HCT116 (cell line): ENCODE measurements around the gene SEZ6. TPM values are rescaled to one million over a fixed set of nuclear protein-coding genes. Genes with fewer than 3 reads are reported as not detected.

ENCODE experiments used
- ATAC-seq: fragments of 200-7000 bp; cut with Tn5 transposase; 2 replicates; pipeline ENCODE4 v1.9.1; 2020; ENCODE audit warnings: mild to moderate bottlenecking, moderate library complexity
- BruUV-seq: library from RNA; stranded (reverse); fragments of 400-500 nt; replicated peaks from 2 replicates; lab custom pipeline; 2021; lab: Mats Ljungman, UMichigan
- CTCF ChIA-PET: fragments of 300-600 bp; sonication (Branson Sonifier 250); formaldehyde crosslinking; loops from one replicate; lab custom pipeline; 2021; ENCODE audit warnings: antibody characterized with exemption; lab: Charles Lee
- POLR2A ChIA-PET: fragments of 300-600, 350-600 bp; sonication (Branson Sonifier 250); formaldehyde crosslinking; loops from one replicate; lab custom pipeline; 2021; ENCODE audit warnings: antibody characterized with exemption; lab: Charles Lee
- RAD21 ChIA-PET, 2 experiments: fragments of 300-600 bp; sonication (Branson Sonifier 250); formaldehyde crosslinking; loops; one replicate each; lab custom pipeline; 2023; ENCODE audit warnings: low total read pairs in 2 of 2; ENCODE audit not compliant: uncharacterized antibody in 2 of 2, unreplicated experiment in 2 of 2, low non-redundant PET in 1 of 2; lab: Charles Lee
- DNase-seq: peaks from one replicate; pipeline ENCODE4 v3.0.0-alpha.2; 2010; ENCODE audit warnings: low read depth, low spot score
- H2AFZ ChIP-seq: fragments of 200-600 bp; shearing (Covaris generic), sonication (generic); 2 replicates; pipeline ENCODE4 v1.6.1; 2017; ENCODE audit warnings: low read depth, mixed run types, mixed read lengths, antibody characterized with exemption, low read length; ENCODE audit not compliant: poor library complexity, severe bottlenecking
- H3K27ac ChIP-seq: 2 replicates; pipeline ENCODE4 v1.5.1; 2012; ENCODE audit warnings: low read depth, low read length
- H3K27me3 ChIP-seq: fragments of 200-600 bp; sonication (generic); 2 replicates; pipeline ENCODE4 v1.6.1; 2016; ENCODE audit warnings: mixed run types, low read length, mixed read lengths; ENCODE audit not compliant: insufficient read depth
- H3K36me3 ChIP-seq, 2 experiments: fragments of 200-500 bp in 1 of 2; fragments of 200-600 bp in 1 of 2; sonication (Bioruptor generic) in 1 of 2; sonication (generic) in 1 of 2; 2 replicates each; pipeline versions ENCODE4 v1.5.1 to v1.6.1; 2014 to 2016; ENCODE audit warnings: low read length in 2 of 2, inconsistent platforms in 1 of 2, mixed read lengths in 1 of 2, mixed run types in 1 of 2; ENCODE audit not compliant: insufficient read depth in 2 of 2, control insufficient read depth in 1 of 2
- H3K4me1 ChIP-seq, 2 experiments: fragments of 200-600 bp in 1 of 2; sonication (generic) in 1 of 2; 2 replicates each; pipeline versions ENCODE4 v1.5.1 to v1.6.1; 2012 to 2017; ENCODE audit warnings: low read length in 2 of 2, inconsistent platforms in 1 of 2, mild to moderate bottlenecking in 1 of 2, mixed read lengths in 1 of 2, mixed run types in 1 of 2, moderate library complexity in 1 of 2; ENCODE audit not compliant: insufficient read depth in 2 of 2, control insufficient read depth in 1 of 2
- H3K4me2 ChIP-seq: fragments of 200-600 bp; sonication (generic); 2 replicates; pipeline ENCODE4 v1.6.1; 2017; ENCODE audit warnings: mixed run types, low read length, mixed read lengths
- H3K4me3 ChIP-seq, 2 experiments: fragments of 200-600 bp in 1 of 2; sonication (generic) in 1 of 2; replicated peaks in 1 of 2; 2 replicates each; pipeline ENCODE4 v1.5.1; 2011 to 2016; ENCODE audit warnings: low read length in 2 of 2, control low read depth in 1 of 2, low read depth in 1 of 2, mild to moderate bottlenecking in 1 of 2, mixed read lengths in 1 of 2, mixed run types in 1 of 2
- H3K79me2 ChIP-seq: fragments of 200-600 bp; sonication (generic); 2 replicates; pipeline ENCODE4 v1.6.1; 2017; ENCODE audit warnings: mild to moderate bottlenecking, mixed run types, low read length, moderate library complexity, mixed read lengths; ENCODE audit not compliant: insufficient read depth
- H3K9ac ChIP-seq: fragments of 200-600 bp; sonication (generic); 2 replicates; pipeline ENCODE4 v1.6.1; 2016; ENCODE audit warnings: low read length, mixed read lengths
- H3K9me2 ChIP-seq: fragments of 200-600 bp; sonication (generic), shearing (Covaris generic); 2 replicates; pipeline ENCODE4 v1.6.1; 2017; ENCODE audit warnings: mixed run types, mild to moderate bottlenecking, moderate library complexity; ENCODE audit not compliant: insufficient read depth
- H3K9me3 ChIP-seq, 2 experiments: fragments of 200-500 bp in 1 of 2; fragments of 200-600 bp in 1 of 2; sonication (Bioruptor generic) in 1 of 2; sonication (generic) in 1 of 2; 2 replicates each; pipeline ENCODE4 v1.6.1; 2014 to 2017; ENCODE audit warnings: low read length in 2 of 2, mixed read lengths in 2 of 2, inconsistent platforms in 1 of 2, low read depth in 1 of 2, mild to moderate bottlenecking in 1 of 2, mixed run types in 1 of 2, moderate library complexity in 1 of 2; ENCODE audit not compliant: control insufficient read depth in 1 of 2, insufficient read depth in 1 of 2
- H4K20me1 ChIP-seq: fragments of 200-600 bp; sonication (generic), shearing (Covaris generic); 2 replicates; pipeline ENCODE4 v1.6.1; 2017; ENCODE audit warnings: mixed run types, mild to moderate bottlenecking, moderate library complexity; ENCODE audit not compliant: insufficient read depth
- CBX3 ChIP-seq: IDR thresholded peaks from 2 replicates; pipeline ENCODE4 v1.6.1; 2012; ENCODE audit warnings: low read depth
- EGR1 ChIP-seq: IDR thresholded peaks from 2 replicates; pipeline ENCODE4 v1.6.1; 2012; ENCODE audit warnings: low read depth
- ELF1 ChIP-seq: IDR thresholded peaks from 2 replicates; pipeline ENCODE4 v1.6.1; 2012; ENCODE audit warnings: low read depth, borderline replicate concordance
- EZH2phosphoT487 ChIP-seq: fragments of 200-600 bp; IDR thresholded peaks from 2 replicates; pipeline ENCODE4 v1.6.1; 2018; ENCODE audit warnings: antibody characterized with exemption, borderline replicate concordance
- FOSL1 ChIP-seq: IDR thresholded peaks from 2 replicates; pipeline ENCODE4 v1.6.1; 2012; ENCODE audit warnings: low read depth
- JUND ChIP-seq: IDR thresholded peaks from 2 replicates; pipeline ENCODE4 v1.6.1; 2012
- POLR2A ChIP-seq: IDR thresholded peaks from 2 replicates; pipeline ENCODE4 v1.7.0; 2011; ENCODE audit warnings: borderline replicate concordance; ENCODE audit not compliant: insufficient read depth, insufficient read length; ENCODE audit errors: extremely low read depth
- POLR2AphosphoS5 ChIP-seq: IDR thresholded peaks from 2 replicates; pipeline ENCODE4 v1.6.1; 2011; ENCODE audit warnings: mild to moderate bottlenecking, low read depth, low read length, moderate library complexity
- RAD21 ChIP-seq: IDR thresholded peaks from 2 replicates; pipeline ENCODE4 v1.6.1; 2012; ENCODE audit warnings: low read depth, mild to moderate bottlenecking
- SP1 ChIP-seq: IDR thresholded peaks from 2 replicates; pipeline ENCODE4 v1.6.1; 2012; ENCODE audit warnings: low read depth
- TCF7L2 ChIP-seq: IDR thresholded peaks from 2 replicates; pipeline ENCODE4 v1.7.0; 2011; ENCODE audit warnings: borderline replicate concordance, inconsistent platforms; ENCODE audit not compliant: insufficient read depth, insufficient read length; ENCODE audit errors: extremely low read depth
- YY1 ChIP-seq: IDR thresholded peaks from 2 replicates; pipeline ENCODE4 v1.6.1; 2011; ENCODE audit warnings: low read length, low read depth, moderate library complexity, mild to moderate bottlenecking; ENCODE audit not compliant: insufficient replicate concordance; ENCODE audit errors: extremely low read depth
- ZFX ChIP-seq: fragments of 450-650 bp; IDR thresholded peaks from 2 replicates; pipeline ENCODE4 v1.6.1; 2017
- ZNF274 ChIP-seq: fragments of 200-500 bp; sonication (Bioruptor generic); IDR thresholded peaks from 2 replicates; pipeline ENCODE4 v1.6.1; 2014; ENCODE audit warnings: mild to moderate bottlenecking, low read depth, low read length, inconsistent platforms
- intact Hi-C: fragments of 100-400 bp; cut with micrococcal nuclease; formaldehyde crosslinking; loops from 2 replicates; pipeline ENCODE4 v1.10.0; 2022
- total RNA-seq: library from RNA; stranded (reverse); gene quantifications from one replicate; pipeline ENCODE4 v1.2.1, GENCODE V29; 2021; ENCODE audit not compliant: unreplicated experiment
- TF ChIP-seq, protein P1 (sequence below): IDR thresholded peaks from 2 replicates; pipeline ENCODE4 v1.6.1; 2011; ENCODE audit warnings: mild to moderate bottlenecking, low read length, moderate library complexity; ENCODE audit not compliant: insufficient replicate concordance; ENCODE audit errors: extremely low read depth
- TF ChIP-seq, protein P2 (sequence below): IDR thresholded peaks from 2 replicates; pipeline ENCODE4 v1.6.1; 2012
- TF ChIP-seq, protein P3 (sequence below): IDR thresholded peaks from 2 replicates; pipeline ENCODE4 v1.6.1; 2012
- TF ChIP-seq, protein P4 (sequence below), 3 experiments: fragments of 200-600 bp in 1 of 3; sonication (generic) in 1 of 3; IDR thresholded peaks in 2 of 3; conservative IDR thresholded peaks in 1 of 3; 2 replicates each; pipeline ENCODE4 v1.5.1; 2012 to 2017; ENCODE audit warnings: low read depth in 2 of 3, low read length in 2 of 3, antibody characterized with exemption in 1 of 3, borderline replicate concordance in 1 of 3, control low read depth in 1 of 3, mild to moderate bottlenecking in 1 of 3, mixed read lengths in 1 of 3, mixed run types in 1 of 3, moderate library complexity in 1 of 3; ENCODE audit not compliant: insufficient read depth in 1 of 3

The SEZ6 gene
- total RNA-seq, 1 experiment from 2014 or later: 0.22 TPM

GRCh38 chr17:29054835-29055234, 49.0 kb upstream of the SEZ6 start:
- Histone ChIP-seq H3K4me1 (no peaks in the 10 kb centered on the region), H3K9me3 (no peaks in the 10 kb centered on the region), H3K9me2 (no peaks in the 10 kb centered on the region), H3K79me2 (no peaks in the 10 kb centered on the region), H3K27me3 (no peaks in the 10 kb centered on the region), H3K4me3 (no peak overlapping the region), H3K36me3 (no peaks in the 10 kb centered on the region), H4K20me1 (no peaks in the 10 kb centered on the region), H3K9ac (no peak overlapping the region), H2AFZ (no peak overlapping the region), H3K4me2 (no peak overlapping the region), H3K27ac (no peak overlapping the region)
- DNase-seq (no peak), ATAC-seq (no peak)
- TF ChIP-seq EGR1 (no peak), ELF1 (no peak), POLR2AphosphoS5 (no peak), SP1 (no peak), EZH2phosphoT487 (no peak), JUND (no peak), CBX3 (no peak), ZNF274 (no peak), POLR2A (no peak), ZFX (no peak), TCF7L2 (no peak), FOSL1 (no peak), RAD21 (no peak), YY1 (no peak)
- TF ChIP-seq, protein P1, sequence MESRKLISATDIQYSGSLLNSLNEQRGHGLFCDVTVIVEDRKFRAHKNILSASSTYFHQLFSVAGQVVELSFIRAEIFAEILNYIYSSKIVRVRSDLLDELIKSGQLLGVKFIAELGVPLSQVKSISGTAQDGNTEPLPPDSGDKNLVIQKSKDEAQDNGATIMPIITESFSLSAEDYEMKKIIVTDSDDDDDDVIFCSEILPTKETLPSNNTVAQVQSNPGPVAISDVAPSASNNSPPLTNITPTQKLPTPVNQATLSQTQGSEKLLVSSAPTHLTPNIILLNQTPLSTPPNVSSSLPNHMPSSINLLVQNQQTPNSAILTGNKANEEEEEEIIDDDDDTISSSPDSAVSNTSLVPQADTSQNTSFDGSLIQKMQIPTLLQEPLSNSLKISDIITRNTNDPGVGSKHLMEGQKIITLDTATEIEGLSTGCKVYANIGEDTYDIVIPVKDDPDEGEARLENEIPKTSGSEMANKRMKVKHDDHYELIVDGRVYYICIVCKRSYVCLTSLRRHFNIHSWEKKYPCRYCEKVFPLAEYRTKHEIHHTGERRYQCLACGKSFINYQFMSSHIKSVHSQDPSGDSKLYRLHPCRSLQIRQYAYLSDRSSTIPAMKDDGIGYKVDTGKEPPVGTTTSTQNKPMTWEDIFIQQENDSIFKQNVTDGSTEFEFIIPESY: no peak
- TF ChIP-seq, protein P2, sequence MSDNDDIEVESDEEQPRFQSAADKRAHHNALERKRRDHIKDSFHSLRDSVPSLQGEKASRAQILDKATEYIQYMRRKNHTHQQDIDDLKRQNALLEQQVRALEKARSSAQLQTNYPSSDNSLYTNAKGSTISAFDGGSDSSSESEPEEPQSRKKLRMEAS: no peak
- TF ChIP-seq, protein P3, sequence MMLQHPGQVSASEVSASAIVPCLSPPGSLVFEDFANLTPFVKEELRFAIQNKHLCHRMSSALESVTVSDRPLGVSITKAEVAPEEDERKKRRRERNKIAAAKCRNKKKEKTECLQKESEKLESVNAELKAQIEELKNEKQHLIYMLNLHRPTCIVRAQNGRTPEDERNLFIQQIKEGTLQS: no peak
- TF ChIP-seq, protein P4, sequence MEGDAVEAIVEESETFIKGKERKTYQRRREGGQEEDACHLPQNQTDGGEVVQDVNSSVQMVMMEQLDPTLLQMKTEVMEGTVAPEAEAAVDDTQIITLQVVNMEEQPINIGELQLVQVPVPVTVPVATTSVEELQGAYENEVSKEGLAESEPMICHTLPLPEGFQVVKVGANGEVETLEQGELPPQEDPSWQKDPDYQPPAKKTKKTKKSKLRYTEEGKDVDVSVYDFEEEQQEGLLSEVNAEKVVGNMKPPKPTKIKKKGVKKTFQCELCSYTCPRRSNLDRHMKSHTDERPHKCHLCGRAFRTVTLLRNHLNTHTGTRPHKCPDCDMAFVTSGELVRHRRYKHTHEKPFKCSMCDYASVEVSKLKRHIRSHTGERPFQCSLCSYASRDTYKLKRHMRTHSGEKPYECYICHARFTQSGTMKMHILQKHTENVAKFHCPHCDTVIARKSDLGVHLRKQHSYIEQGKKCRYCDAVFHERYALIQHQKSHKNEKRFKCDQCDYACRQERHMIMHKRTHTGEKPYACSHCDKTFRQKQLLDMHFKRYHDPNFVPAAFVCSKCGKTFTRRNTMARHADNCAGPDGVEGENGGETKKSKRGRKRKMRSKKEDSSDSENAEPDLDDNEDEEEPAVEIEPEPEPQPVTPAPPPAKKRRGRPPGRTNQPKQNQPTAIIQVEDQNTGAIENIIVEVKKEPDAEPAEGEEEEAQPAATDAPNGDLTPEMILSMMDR (IDR thresholded peaks at IDR 0.05 in 2 of 3, conservative IDR thresholded peaks at IDR 0.05 in 1 of 3; ENCODE audit: borderline replicate concordance in 1 of 3, insufficient read depth in 1 of 3, low read depth in 2 of 3, low read length in 2 of 3): no peak
- BruUV-seq: no TSS peak
- POLR2A ChIA-PET: no interaction called here
- RAD21 ChIA-PET: no interaction called here
- intact Hi-C loops: no loop called here
- CTCF ChIA-PET: no interaction called here
